Measurements from ENCODE around the gene SIAE.

Gene SIAE

GRCh38 chr11:124662106-124662505, 11.4 kb downstream of the SIAE start:
- H3K4me1 ChIP-seq (ENCODE audit: insufficient read depth, low read length) = peaks cover 11% of the 10 kb centered on the region
- no peak overlapping the region for H3K27ac ChIP-seq (ENCODE audit: low read length)
- no peak overlapping the region for H3K9ac ChIP-seq (ENCODE audit: low read depth, low read length)
- H3K36me3 ChIP-seq (ENCODE audit: insufficient read depth, low read depth, low read length) = no peaks in the 10 kb centered on the region
- no peaks in the 10 kb centered on the region for H3K9me3 ChIP-seq (ENCODE audit: insufficient read depth, low read depth, low read length)
- H3K27me3 ChIP-seq (ENCODE audit: insufficient read depth, low read length) = peaks cover 7% of the 10 kb centered on the region; the same call in 1 of the 2 replicates
- H3K4me3 ChIP-seq (ENCODE audit: low read length) = no peak overlapping the region

GRCh38 chr11:124661553-124661952, 12.0 kb downstream of the SIAE start:
- H3K36me3 ChIP-seq (ENCODE audit: insufficient read depth, low read depth, low read length) = no peaks in the 10 kb centered on the region

GRCh38 chr11:124658986-124659385, 14.6 kb downstream of the SIAE start:
- Histone ChIP-seq H3K27me3 (ENCODE audit: insufficient read depth, low read length) (peaks cover 4% of the 10 kb centered on the region; the same call in 1 of the 2 replicates), H3K4me1 (ENCODE audit: insufficient read depth, low read length) (peaks cover 15% of the 10 kb centered on the region), H3K9ac (ENCODE audit: low read depth, low read length) (no peak overlapping the region), H3K27ac (ENCODE audit: low read length) (no peak overlapping the region), H3K36me3 (ENCODE audit: insufficient read depth, low read depth, low read length) (no peaks in the 10 kb centered on the region), H3K4me3 (ENCODE audit: low read length) (no peak overlapping the region), H3K9me3 (ENCODE audit: insufficient read depth, low read depth, low read length) (no peaks in the 10 kb centered on the region)

More at GRCh38 chr11:124661553-124661952, 12.0 kb downstream of the SIAE start:
- peaks cover 4% of the 10 kb centered on the region; the same call in 1 of the 2 replicates for H3K27me3 ChIP-seq (ENCODE audit: insufficient read depth, low read length)
- H3K9me3 ChIP-seq (ENCODE audit: insufficient read depth, low read depth, low read length) = no peaks in the 10 kb centered on the region
- no peak overlapping the region for H3K9ac ChIP-seq (ENCODE audit: low read depth, low read length)
- no peak overlapping the region for H3K4me3 ChIP-seq (ENCODE audit: low read length)
- H3K4me1 ChIP-seq (ENCODE audit: insufficient read depth, low read length) = peaks cover 15% of the 10 kb centered on the region
- H3K27ac ChIP-seq (ENCODE audit: low read length) = no peak overlapping the region

GRCh38 chr11:124658501-124658900, 15.0 kb downstream of the SIAE start:
- no peaks in the 10 kb centered on the region for H3K9me3 ChIP-seq (ENCODE audit: insufficient read depth, low read depth, low read length)
- H3K9ac ChIP-seq (ENCODE audit: low read depth, low read length) = no peak overlapping the region
- H3K36me3 ChIP-seq (ENCODE audit: insufficient read depth, low read depth, low read length) = no peaks in the 10 kb centered on the region
- peaks cover 4% of the 10 kb centered on the region; the same call in 1 of the 2 replicates for H3K27me3 ChIP-seq (ENCODE audit: insufficient read depth, low read length)
- H3K27ac ChIP-seq (ENCODE audit: low read length) = no peak overlapping the region
- H3K4me1 ChIP-seq (ENCODE audit: insufficient read depth, low read length) = peaks cover 15% of the 10 kb centered on the region
- no peak overlapping the region for H3K4me3 ChIP-seq (ENCODE audit: low read length)

GRCh38 chr11:124657904-124658303, 15.6 kb downstream of the SIAE start:
- Histone ChIP-seq H3K9me3 (ENCODE audit: insufficient read depth, low read depth, low read length) (no peaks in the 10 kb centered on the region), H3K36me3 (ENCODE audit: insufficient read depth, low read depth, low read length) (no peaks in the 10 kb centered on the region), H3K27me3 (ENCODE audit: insufficient read depth, low read length) (peaks cover 4% of the 10 kb centered on the region; the same call in 1 of the 2 replicates), H3K27ac (ENCODE audit: low read length) (no peak overlapping the region), H3K4me1 (ENCODE audit: insufficient read depth, low read length) (peaks cover 15% of the 10 kb centered on the region), H3K4me3 (ENCODE audit: low read length) (peak overlapping the region; percentile 14; the same call in 1 of the 2 replicates), H3K9ac (ENCODE audit: low read depth, low read length) (no peak overlapping the region)

GRCh38 chr11:124656774-124657630, 16.5 kb downstream of the SIAE start:
- Histone ChIP-seq H3K4me1 (ENCODE audit: insufficient read depth, low read length) (peaks cover 15% of the 10 kb centered on the region), H3K9ac (ENCODE audit: low read depth, low read length) (no peak overlapping the region), H3K27ac (ENCODE audit: low read length) (no peak overlapping the region), H3K27me3 (ENCODE audit: insufficient read depth, low read length) (peaks cover 4% of the 10 kb centered on the region; the same call in 1 of the 2 replicates), H3K4me3 (ENCODE audit: low read length) (peak overlapping the region; percentile 14; the same call in 1 of the 2 replicates), H3K36me3 (ENCODE audit: insufficient read depth, low read depth, low read length) (no peaks in the 10 kb centered on the region), H3K9me3 (ENCODE audit: insufficient read depth, low read depth, low read length) (no peaks in the 10 kb centered on the region)

- no peaks in the 10 kb centered on the region for H3K4me1 ChIP-seq (ENCODE audit: insufficient read depth, low read length)
- H3K9ac ChIP-seq (ENCODE audit: low read depth, low read length) = no peak overlapping the region
Measured at GRCh38 chr11:124648610-124649009, 24.9 kb downstream of the SIAE start.

GRCh38 chr11:124646148-124646547, 27.4 kb downstream of the SIAE start:
- Histone ChIP-seq H3K4me1 (ENCODE audit: insufficient read depth, low read length) (no peaks in the 10 kb centered on the region), H3K9me3 (ENCODE audit: insufficient read depth, low read depth, low read length) (no peaks in the 10 kb centered on the region), H3K4me3 (ENCODE audit: low read length) (no peak overlapping the region), H3K9ac (ENCODE audit: low read depth, low read length) (no peak overlapping the region), H3K27ac (ENCODE audit: low read length) (no peak overlapping the region), H3K36me3 (ENCODE audit: insufficient read depth, low read depth, low read length) (no peaks in the 10 kb centered on the region), H3K27me3 (ENCODE audit: insufficient read depth, low read length) (no peaks in the 10 kb centered on the region; the same call in none of the 2 replicates)

More at GRCh38 chr11:124648610-124649009, 24.9 kb downstream of the SIAE start:
- Histone ChIP-seq H3K9me3 (ENCODE audit: insufficient read depth, low read depth, low read length) (no peaks in the 10 kb centered on the region), H3K27me3 (ENCODE audit: insufficient read depth, low read length) (no peaks in the 10 kb centered on the region; the same call in none of the 2 replicates), H3K36me3 (ENCODE audit: insufficient read depth, low read depth, low read length) (no peaks in the 10 kb centered on the region), H3K4me3 (ENCODE audit: low read length) (no peak overlapping the region), H3K27ac (ENCODE audit: low read length) (no peak overlapping the region)

- Histone ChIP-seq H3K4me3 (ENCODE audit: low read length) (peak overlapping the region; percentile 4; the same call in 1 of the 2 replicates), H3K9ac (ENCODE audit: low read depth, low read length) (no peak overlapping the region)
Measured at GRCh38 chr11:124644426-124645280, 28.9 kb downstream of the SIAE start.

GRCh38 chr11:124643605-124644425, 29.7 kb downstream of the SIAE start:
- Histone ChIP-seq H3K9ac (ENCODE audit: low read depth, low read length) (no peak overlapping the region), H3K4me3 (ENCODE audit: low read length) (no peak overlapping the region), H3K27ac (ENCODE audit: low read length) (no peak overlapping the region)

More at GRCh38 chr11:124644426-124645280, 28.9 kb downstream of the SIAE start:
- Histone ChIP-seq H3K4me1 (ENCODE audit: insufficient read depth, low read length) (no peaks in the 10 kb centered on the region), H3K36me3 (ENCODE audit: insufficient read depth, low read depth, low read length) (no peaks in the 10 kb centered on the region), H3K27me3 (ENCODE audit: insufficient read depth, low read length) (no peaks in the 10 kb centered on the region; the same call in none of the 2 replicates), H3K27ac (ENCODE audit: low read length) (no peak overlapping the region), H3K9me3 (ENCODE audit: insufficient read depth, low read depth, low read length) (no peaks in the 10 kb centered on the region)

More at GRCh38 chr11:124643605-124644425, 29.7 kb downstream of the SIAE start:
- no peaks in the 10 kb centered on the region for H3K4me1 ChIP-seq (ENCODE audit: insufficient read depth, low read length)
- no peaks in the 10 kb centered on the region for H3K9me3 ChIP-seq (ENCODE audit: insufficient read depth, low read depth, low read length)
- 0 out of 2 replicates have a peak, but pooled peaks cover 7% of the 10 kb centered on the region for H3K36me3 ChIP-seq (ENCODE audit: insufficient read depth, low read depth, low read length)
- no peaks in the 10 kb centered on the region; the same call in 1 of the 2 replicates for H3K27me3 ChIP-seq (ENCODE audit: insufficient read depth, low read length)
